GM21515 (cell line): ENCODE measurements around the gene ZCRB1.
"Not testable (repeated sequence)": the region's sequence is repeated elsewhere in the genome, so short reads cannot be mapped to it uniquely, and the experiment has no call there.

Experiments
- ATAC-seq: cut with Tn5 transposase; IDR thresholded peaks from one replicate; pipeline ENCODE4 v1.9.1; 2021; ENCODE audit not compliant: unreplicated experiment

ZCRB1 gene

DNA sequence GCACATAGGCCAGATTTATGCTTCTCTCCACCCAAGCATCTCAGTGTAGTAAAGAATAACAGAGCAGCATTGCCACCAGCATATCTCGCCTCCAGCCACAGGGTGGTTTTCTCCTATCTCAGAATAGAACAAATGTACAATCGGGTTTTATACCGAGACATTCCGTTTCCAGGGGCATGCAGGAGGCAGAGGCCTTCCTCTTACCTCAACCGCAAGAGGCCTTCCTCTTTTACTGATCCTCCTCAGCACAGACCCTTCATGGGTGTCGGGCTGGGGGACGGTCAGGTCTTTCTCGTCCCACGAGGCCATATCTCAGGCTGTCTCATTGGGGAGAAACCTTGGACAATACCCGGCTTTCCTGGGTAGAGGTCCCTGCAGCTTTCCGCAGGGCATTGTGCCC, 4.2 kb upstream of the ZCRB1 start:
- not testable (repeated sequence) for ATAC-seq

DNA sequence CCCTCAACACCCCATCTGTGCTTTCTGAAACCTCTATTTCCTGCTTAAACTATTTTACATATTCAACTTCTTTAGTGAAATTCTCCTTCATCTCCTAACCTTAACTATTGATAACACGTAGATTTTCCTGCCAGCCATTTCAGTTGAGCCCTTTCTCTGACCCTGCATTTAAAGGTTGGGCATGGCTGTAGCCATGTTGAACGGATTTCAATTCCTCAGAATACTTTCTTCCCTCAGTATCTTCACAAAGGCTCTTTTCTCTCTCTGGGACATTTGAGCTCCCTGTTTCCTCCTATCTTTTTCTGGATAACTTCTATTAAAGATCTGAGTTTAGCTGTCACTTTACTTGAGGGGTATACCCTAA, 1.3 kb upstream of the ZCRB1 start:
- no peak for ATAC-seq

DNA sequence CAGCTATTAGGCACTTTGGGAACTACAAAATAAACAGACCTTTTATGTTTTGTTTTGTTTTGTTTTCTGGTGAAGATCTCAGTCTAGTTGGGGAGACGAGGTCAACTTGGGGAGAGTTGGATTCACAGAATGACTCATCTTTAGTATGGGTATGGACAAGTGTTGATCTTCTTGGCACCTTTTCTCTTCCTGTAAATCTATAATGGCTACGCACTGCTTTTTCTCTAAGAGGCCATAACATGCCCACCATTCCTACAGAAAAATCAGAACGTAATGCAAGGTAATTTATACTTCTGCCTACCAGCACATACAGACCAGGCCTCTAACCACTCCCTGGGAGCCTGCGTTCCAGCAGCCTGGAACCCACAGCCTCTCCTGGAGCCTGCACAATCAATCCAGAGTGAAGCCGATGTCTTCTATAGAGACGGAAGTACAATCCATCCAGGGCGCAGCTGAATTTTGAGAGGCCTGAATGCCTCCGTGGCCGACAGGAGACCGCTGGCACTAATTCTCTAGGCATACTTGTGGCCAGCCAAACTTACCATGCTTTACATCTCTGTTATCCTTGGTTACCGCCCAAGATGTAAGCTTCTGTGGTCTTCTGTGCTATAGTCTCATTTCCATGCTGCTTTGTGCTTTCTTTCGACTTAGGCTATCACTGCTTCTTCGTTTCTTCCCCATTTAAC, 790 bp upstream of the ZCRB1 start:
- ATAC-seq: peak; percentile 19

- no peak for ATAC-seq
These were observed 605 bp downstream of the ZCRB1 start for GRCh38 chr12:42325326-42325652.

GRCh38 chr12:42323856-42324255, 2.0 kb downstream of the ZCRB1 start:
- ATAC-seq: no peak

- no peak for ATAC-seq
These were observed 3.3 kb downstream of the ZCRB1 start for GRCh38 chr12:42322567-42322966.

DNA sequence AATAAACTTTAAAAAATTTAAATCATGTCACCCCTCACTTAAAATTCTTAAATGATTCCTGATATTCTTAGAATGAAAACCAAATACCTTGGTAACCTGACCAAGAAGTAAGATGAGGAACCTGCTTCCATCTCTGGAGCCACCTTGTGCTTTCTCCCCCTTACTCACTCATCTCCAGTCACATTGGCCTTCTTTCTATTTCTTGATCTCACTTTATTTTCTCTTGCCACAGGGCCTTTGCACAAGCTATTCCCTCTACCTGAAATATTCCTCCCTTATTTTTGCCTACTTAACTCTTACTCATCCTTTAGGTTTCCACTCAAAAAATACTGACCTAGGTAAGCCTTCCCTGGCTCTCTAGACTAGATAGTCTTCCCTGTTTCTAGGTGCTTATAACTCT, 5.1 kb downstream of the ZCRB1 start:
- ATAC-seq: no peak

DNA sequence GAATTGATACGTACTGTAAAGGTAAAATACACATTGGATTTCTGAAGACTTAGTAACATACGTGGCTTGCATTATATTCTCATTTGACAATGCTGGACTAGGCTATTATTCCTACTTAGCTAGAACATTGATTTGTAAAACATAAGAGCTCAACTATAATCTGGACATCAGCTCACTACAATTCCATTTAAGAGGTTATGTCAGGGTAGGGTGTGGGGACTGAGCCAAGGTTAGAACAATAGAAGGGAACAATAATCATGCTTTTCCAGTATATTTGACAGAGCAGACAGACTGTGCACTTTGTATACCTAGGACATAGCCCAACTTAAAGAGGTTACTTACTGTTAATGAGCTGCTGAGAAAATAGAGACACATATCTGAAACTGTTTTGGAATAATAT, 10.8 kb downstream of the ZCRB1 start:
- ATAC-seq: no peak

DNA sequence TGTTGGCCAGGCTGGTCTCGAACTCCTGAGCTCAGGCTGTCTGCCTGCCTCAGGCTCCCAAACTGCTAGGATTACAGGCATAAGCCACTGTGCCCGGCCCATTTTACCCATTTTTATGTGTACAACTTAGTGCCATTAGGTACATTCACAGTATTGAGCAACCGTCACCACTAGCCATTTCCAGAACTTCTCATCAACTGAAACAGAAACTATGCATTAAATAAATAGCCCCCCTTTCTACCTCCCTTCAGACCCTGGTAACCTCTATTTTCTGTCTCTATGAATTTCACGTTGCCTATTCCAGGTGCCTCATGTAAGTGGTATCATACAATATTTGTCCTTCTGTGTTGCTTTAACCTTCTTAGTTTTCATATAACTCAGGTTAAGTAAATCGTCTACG, 15.9 kb downstream of the ZCRB1 start:
- no peak for ATAC-seq

DNA sequence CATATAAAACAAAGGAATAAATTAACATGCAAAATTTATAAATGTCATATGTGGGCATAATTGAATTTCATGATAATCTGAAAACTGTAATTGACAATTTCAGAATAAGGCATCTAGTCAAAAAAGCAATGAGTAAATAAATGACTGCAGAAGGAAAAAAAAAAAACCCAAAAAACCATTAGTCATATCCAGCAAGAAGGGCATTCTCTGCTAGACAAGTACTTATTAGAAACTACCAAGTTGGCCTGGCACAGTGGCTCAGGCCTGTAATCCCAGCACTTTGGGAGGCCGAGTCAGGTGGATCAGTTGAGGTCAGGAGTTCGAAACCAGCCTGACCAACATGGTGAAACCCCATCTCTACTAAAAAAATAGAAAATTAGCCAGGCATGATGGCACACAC, 17.5 kb downstream of the ZCRB1 start:
- no peak for ATAC-seq

DNA sequence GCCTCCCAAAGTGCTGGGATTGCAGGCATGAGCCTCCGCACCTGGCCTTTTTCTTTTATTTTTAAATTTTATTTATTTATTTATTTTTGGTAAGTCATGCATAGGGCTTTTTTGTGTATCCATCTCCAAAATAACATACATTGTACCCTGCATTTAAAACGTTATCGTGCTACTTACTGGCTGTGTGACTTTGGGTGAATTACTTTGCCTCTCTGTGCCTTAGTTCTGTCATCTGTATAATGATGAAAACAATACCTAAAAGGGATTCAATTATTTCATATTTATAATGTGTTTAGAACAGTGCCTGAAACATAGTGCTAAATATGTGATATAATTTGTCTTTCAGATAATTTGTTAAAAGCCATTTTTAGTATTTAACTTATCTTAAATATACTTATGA, 19.6 kb downstream of the ZCRB1 start:
- ATAC-seq: no peak

- ATAC-seq: peak; percentile 71
These were observed 26.2 kb downstream of the ZCRB1 start for GRCh38 chr12:42299392-42300308.

- peak; percentile 16 for ATAC-seq
These were observed 27.0 kb downstream of the ZCRB1 start for GRCh38 chr12:42298887-42299286.

DNA sequence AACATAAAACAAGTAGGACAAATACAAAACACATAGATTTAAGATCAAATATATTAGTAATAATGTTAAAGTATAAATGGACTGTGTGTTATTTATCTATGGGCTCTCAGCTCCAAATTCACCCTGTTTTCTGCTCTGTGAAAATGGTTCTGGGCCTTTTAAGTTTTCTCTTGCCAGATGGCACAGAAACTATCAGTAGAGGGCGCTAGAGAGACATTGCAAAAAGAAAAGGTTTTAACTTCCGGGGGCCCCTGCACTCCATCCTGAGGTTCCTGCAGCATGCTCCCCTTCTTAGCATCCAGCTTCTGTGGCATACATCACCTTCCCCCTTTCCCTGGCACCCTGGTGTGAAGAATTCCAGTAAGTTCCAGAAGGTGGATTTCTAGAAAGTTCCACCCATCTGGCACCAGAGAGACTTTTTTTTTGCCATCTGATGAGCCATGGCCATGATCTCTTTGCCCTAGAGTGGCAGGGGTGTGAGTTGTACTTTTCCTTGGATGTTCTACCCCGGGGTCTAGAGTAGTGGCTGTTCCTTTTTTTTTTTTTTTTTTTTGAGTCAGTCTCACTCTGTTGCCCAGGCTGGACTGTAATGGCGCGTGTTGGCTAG, 29.3 kb downstream of the ZCRB1 start:
- no peak for ATAC-seq

- ATAC-seq: no peak
These were observed 34.2 kb downstream of the ZCRB1 start for GRCh38 chr12:42291680-42292079.

DNA sequence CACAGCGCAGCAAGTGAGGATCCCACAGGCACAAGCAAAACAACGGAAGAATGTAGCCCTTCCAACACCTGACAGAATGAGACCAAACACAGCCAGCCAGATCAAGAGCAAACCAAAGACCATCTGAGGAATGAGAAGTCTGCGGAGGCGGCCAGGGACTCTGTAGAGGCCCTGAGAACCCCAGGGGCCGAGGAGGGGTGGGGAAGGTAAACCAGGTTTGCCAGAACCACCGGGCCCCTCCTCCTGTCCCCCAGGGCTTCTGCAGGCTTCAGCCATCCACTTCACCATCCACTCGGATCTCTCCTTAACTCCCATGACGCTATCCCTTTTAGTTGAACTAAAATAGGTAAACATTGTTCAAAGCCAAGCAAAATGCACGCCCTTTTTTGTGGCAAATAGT, 37.4 kb downstream of the ZCRB1 start:
- ATAC-seq: no peak

DNA sequence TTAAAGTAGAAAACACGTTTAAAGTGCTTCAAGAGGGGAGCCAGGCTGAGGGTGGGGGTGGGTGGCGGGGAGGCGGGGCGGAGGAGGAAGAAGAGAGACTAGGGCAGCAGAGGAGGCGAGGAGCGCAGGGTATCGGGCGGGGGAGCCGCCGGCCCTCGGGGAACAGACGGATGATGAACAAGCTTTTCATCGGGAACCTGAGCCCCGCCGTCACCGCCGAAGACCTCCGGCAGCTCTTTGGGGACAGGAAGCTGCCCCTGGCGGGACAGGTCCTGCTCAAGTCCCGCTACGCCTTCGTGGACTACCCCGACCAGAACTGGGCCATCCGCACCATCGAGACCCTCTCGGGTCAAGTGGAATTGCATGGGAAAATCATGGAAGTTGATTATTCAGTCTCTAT, 39.2 kb downstream of the ZCRB1 start:
- ATAC-seq: no peak

GRCh38 chr12:42285431-42285830, 40.5 kb downstream of the ZCRB1 start:
- ATAC-seq: no peak

GRCh38 chr12:42284876-42285275, 41.0 kb downstream of the ZCRB1 start:
- ATAC-seq: no peak

DNA sequence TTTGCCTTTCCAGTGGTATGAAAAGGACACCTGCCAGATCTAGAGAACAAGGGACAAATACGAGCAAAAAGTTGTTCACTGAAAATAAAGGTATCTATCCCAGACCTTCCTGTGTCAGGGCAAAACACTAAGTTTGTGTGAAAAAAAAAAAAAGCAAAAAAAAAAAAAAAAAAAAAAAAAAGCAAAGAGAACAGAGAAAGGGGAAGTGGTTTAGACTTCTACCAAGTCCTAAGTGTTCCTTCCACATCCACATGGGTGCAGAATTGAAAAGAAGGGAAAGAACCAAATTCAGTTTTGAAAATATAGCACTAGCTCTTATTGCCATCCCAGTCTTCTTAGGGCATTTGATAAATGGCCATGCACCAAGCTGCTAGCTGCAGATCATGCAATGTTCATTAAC, 41.7 kb downstream of the ZCRB1 start:
- ATAC-seq: no peak

DNA sequence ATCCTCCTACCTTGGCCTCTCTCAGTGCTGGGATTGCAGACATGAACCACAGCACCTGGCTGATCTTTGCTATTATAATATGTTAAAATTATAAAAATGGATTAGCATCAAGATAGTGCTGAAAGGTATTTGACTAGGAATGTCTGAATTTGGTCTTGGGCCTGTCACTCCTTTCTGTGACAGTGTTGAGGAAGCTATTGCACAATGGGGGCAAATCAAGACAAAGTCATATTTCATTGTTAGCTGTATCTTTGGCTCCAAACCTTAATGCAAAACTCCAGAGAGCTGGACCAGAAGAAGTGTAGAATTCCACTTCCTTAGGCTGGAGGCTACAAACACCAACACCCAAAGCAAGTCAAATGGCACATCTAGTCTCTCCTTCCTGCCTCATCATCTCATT, 42.2 kb downstream of the ZCRB1 start:
- ATAC-seq: no peak

DNA sequence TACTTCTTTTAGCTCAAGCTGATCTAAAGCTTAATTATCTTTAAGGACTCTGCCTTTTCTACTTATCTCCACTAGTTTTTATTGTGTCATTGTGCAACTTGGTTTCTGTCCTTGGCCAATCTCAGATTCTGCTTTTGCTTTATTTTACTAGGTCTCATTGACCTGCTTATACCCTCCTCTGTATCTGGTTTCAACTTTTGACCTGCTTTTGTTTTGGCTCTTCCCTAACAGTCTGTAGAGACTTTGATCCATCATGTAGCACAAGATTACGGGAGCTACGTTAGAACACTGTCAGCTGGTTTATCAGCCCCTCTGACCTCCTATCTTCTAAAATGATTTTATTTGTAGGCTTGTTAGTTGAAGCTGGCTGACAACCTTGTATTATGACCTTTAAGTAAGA, 43.6 kb downstream of the ZCRB1 start:
- ATAC-seq: no peak
